GM10248 (cell line): ENCODE results near the gene ACER3.
"Not testable (repeated sequence)": the region's sequence is repeated elsewhere in the genome, so short reads cannot be mapped to it uniquely, and the experiment has no call there.

Experiments used
- CTCF ChIA-PET: fragments of 300-600 bp; sonication (Branson Sonifier 250); formaldehyde crosslinking; extraction: SDS; loops from one replicate; lab custom pipeline; 2021; ENCODE audit warnings: antibody characterized with exemption; lab: Yijun Ruan, JAX
- POLR2A ChIA-PET: fragments of 350-650 bp; sonication (Branson Sonifier 250); formaldehyde crosslinking; extraction: SDS; loops from one replicate; lab custom pipeline; 2020; ENCODE audit warnings: antibody characterized with exemption; lab: Yijun Ruan, JAX
- DNase-seq: peaks from one replicate; pipeline ENCODE4 v3.0.0; 2012; ENCODE audit errors: extremely low spot score
- CTCF ChIP-seq: IDR thresholded peaks from 2 replicates; pipeline ENCODE4 v1.5.1; 2012; ENCODE audit warnings: mild to moderate bottlenecking, low read depth; ENCODE audit errors: extremely low read depth, missing control alignments, control extremely low read depth

ACER3 gene

DNA sequence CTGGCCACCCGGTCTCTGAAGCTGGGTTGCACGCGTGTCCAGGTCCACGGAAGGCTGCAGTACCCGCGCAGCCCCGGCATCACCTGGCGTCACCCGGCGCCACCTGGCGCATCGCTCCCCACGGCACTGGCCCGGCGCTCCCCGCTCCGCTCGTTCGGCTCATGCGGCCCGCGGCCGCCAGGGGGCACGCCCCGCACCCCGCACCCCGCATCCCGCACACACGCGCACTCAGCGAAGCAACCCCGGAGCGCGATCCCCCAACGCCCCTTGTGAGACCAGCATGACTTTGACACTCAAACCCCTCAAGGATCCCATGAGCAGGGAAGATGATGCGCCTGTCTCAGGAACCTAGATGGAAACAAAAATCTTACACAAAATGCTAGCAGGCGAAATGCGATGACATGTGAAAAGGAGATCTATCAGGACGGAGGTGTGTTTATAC is 185.4 kb downstream of the ACER3 start:
- peak; percentile 57 for TF ChIP-seq CTCF
- ChIA-PET CTCF (interaction anchor here (0.9 to 3.9 kb wide), 6 partner anchors 8 to 126 kb away, joined by 3 to 27 read pairs (median 6); partner anchors contain the start of gene B3GNT6), POLR2A (no interaction called here)
- DNase-seq, result peak; percentile 75

- peak; percentile 66 for TF ChIP-seq CTCF
- ChIA-PET POLR2A (interaction anchor here (0.6 kb wide), 4 partner anchors 44 to 571 kb away, joined by 3 to 5 read pairs (median 3); no protein-coding TSS in a partner anchor), CTCF (interaction anchor here (0.6 to 3.0 kb wide), 23 partner anchors 11 to 572 kb away, joined by 3 to 85 read pairs (median 5); partner anchors contain the start of genes MYO7A and OMP)
- DNase-seq, result peak; percentile 73
These were observed 186.5 kb downstream of the ACER3 start for GRCh38 chr11:77047007-77047927.

GRCh38 chr11:77047928-77048446 is 187.3 kb downstream of the ACER3 start:
- not testable (repeated sequence) for DNase-seq
- ChIA-PET CTCF (interaction anchor here (0.6 to 3.0 kb wide), 23 partner anchors 10 to 571 kb away, joined by 3 to 85 read pairs (median 5); partner anchors contain the start of genes MYO7A and OMP), POLR2A (interaction anchor here (0.6 kb wide), 3 partner anchors 43 to 97 kb away, joined by 3 to 5 read pairs (median 3); no protein-coding TSS in a partner anchor)

DNA sequence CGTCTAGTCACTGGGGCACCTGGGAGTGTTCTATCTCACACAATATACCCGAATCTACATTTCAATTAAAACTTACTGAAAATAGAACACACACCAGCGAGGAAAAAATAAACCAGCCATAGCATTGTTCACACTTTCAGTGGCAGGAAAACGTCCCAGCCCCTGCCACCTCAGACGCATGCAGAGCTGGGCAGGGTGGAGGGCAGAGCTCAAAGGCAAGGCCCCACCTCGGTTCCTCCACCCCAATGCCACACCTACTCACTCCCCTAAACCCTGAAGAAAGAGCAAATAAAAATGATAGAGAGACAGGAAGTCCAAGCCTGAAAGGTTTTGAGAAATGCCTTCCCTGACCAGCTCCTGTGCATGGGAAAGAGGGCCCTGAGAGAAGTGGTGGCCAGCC is 188.3 kb downstream of the ACER3 start:
- ChIA-PET POLR2A (no interaction called here), CTCF (interaction anchor here (1.9 to 3.0 kb wide), 6 partner anchors 13 to 78 kb away, joined by 4 to 85 read pairs (median 14); partner anchors contain the start of gene MYO7A)
- DNase-seq, result no peak
- no peak for TF ChIP-seq CTCF

DNA sequence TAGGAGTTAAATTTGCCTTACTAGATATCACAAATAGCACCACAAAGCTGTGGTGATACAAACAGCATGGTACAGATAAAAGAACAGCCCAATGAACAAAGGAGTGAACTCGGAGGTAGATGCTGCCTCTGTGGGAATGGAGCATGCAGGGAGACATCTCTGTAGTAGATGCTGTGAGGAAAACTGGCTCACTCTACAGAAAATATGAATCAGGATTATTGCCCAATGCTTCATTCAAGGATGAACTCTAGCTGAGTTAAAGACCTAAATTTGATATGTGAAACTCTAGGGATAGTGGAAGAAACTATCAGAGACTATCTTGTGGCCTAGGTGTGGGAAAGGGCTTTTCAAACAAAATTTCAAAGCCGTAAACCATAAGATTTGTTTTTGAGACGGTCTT is 190.8 kb downstream of the ACER3 start:
- TF ChIP-seq CTCF, result no peak
- DNase-seq, result no peak
- ChIA-PET CTCF (interaction anchor here (0.8 to 4.9 kb wide), 5 partner anchors 12 to 131 kb away, joined by 3 to 34 read pairs (median 4); no protein-coding TSS in a partner anchor), POLR2A (no interaction called here)

DNA sequence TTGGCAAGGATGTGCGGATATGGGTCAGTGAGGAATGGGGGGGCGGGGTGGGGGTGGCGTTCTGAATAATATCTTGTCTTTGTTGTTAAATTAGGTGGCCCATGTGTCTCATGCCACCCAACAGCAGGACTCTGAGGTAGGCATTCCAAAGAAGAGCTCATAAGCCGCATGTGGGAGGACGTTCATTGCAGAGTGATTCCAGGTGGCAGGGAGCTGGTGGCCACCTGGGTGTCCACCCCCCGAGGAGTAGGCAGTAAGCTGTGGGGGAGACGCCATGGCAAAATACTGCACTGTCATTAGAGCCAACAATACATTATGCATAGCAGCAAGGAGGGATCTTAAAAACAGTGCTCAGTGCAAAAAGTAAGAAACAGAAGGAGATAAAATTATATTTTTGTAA is 191.8 kb downstream of the ACER3 start:
- DNase-seq, result no peak
- CTCF ChIA-PET, result interaction anchor here (0.8 to 4.9 kb wide), 3 partner anchors 13 to 39 kb away, joined by 3 to 34 read pairs (median 3); no protein-coding TSS in a partner anchor
- TF ChIP-seq CTCF, result no peak
- POLR2A ChIA-PET, result no interaction called here
